C4-2B (cell line): ENCODE measurements around the gene REEP1.

ENCODE experiments used
- H3K27ac ChIP-seq: fragments of 450-650 bp; 2 replicates; pipeline ENCODE4 v1.5.1; 2017
- ZFX ChIP-seq: fragments of 450-650 bp; IDR thresholded peaks from 2 replicates; pipeline ENCODE4 v1.6.1; 2017
- TF ChIP-seq, protein P1 (sequence below): fragments of 450-650 bp; conservative IDR thresholded peaks from 2 replicates; pipeline ENCODE4 v1.5.1; 2017; ENCODE audit warnings: mild to moderate bottlenecking

The REEP1 gene

DNA sequence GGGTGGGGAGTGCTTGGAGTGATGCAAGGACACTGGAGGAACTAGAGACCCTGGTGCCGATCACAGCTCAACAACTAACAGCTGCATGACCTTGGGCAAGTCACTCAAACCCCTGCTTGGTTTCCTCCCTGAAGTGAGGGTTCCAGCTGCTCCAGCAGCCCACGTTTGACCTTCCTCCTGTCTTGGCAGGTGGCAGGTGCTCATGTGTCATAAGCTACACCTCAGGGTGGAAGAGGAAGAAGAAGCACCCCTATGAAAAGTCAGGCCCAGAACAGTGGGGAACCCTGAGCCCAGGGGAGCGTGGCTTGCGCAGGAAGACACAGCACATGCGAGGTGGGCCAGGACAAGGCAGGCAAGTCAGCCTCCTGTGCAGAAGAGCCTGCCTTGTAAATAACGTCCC lies 95.8 kb downstream of the REEP1 start:
- H3K27ac ChIP-seq, result no peak overlapping the region
- TF ChIP-seq, protein P1, sequence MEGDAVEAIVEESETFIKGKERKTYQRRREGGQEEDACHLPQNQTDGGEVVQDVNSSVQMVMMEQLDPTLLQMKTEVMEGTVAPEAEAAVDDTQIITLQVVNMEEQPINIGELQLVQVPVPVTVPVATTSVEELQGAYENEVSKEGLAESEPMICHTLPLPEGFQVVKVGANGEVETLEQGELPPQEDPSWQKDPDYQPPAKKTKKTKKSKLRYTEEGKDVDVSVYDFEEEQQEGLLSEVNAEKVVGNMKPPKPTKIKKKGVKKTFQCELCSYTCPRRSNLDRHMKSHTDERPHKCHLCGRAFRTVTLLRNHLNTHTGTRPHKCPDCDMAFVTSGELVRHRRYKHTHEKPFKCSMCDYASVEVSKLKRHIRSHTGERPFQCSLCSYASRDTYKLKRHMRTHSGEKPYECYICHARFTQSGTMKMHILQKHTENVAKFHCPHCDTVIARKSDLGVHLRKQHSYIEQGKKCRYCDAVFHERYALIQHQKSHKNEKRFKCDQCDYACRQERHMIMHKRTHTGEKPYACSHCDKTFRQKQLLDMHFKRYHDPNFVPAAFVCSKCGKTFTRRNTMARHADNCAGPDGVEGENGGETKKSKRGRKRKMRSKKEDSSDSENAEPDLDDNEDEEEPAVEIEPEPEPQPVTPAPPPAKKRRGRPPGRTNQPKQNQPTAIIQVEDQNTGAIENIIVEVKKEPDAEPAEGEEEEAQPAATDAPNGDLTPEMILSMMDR, result no peak
- TF ChIP-seq ZFX, result no peak

DNA sequence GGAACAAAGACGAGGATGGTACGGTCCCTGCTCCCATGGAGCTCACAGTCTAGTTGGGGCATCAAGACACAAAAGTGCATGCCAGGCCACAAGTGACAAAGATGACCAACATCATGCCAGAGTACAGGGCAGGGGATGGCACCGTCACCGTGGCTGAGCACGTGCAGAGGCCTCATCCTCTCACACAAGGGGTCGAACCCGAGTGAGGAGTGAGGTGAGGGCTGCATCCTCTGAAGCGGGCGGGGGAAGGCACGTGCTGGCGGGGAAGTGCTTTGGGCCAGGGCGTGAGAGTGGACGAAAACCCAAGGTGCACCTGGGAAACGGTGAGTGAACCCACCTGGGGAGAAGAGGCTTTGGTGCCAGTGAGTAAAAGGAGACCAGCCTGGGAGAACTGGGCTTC lies 97.2 kb downstream of the REEP1 start:
- TF ChIP-seq, protein P1, result no peak
- no peak for TF ChIP-seq ZFX
- no peak overlapping the region for H3K27ac ChIP-seq

DNA sequence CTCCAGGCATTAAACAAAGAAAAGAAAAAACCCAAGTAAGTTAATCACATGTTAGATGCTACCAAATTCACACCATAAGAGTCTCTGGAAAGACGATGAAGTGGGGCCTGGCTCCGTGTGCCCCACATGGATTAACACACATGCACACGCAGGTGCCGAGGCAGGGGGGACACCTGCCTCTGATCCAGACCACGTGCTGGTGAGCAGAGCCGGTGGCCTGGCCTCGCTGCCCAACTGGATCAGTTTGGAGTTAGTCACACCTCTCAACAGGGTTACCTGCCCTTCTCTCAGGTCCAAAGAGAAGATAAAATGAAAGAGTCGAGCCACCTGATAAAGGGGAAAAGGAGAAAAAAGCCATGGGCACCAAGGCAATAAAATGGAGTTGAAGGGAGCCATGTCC lies 97.7 kb downstream of the REEP1 start:
- H3K27ac ChIP-seq, result no peak overlapping the region
- TF ChIP-seq ZFX, result no peak
- TF ChIP-seq, protein P1, result no peak

DNA sequence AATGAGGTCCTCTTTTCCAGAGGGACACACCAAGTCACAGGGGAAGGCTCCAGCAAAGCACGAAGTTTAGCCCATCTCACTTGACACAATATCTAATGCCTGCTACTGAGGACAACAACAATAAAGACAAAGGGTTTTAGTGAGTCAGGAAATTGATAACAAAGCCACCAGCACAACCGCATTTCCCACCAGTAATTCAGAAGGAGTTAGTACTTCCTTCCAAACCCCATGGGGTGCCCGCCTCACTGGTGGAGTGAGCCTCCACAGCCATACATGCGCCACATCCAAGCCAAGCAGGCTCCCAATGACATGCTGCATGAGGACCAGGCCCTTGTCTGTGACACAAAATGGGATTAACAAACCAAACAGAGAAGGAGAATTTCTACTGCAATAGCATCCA lies 98.1 kb downstream of the REEP1 start:
- H3K27ac ChIP-seq, result no peak overlapping the region
- no peak for TF ChIP-seq ZFX
- TF ChIP-seq, protein P1, result no peak

DNA sequence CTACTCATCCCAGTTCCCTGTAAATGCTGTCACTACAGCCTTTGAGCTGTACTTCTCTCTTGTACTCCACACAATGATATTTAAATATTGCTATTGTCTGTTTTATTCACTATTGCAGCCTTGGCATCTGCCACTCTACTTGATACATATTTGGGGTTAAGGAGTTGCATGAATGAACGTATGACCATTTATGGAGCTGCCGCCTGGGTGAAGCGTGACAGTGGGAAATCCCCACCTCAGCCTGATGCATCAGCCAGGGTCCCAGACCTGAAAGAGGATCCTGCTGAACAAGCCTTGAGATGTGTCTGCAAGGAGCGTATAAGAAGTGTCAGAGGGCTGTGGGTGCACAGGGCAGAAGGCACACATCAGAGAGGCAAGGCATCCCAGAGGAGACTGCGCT lies 99.1 kb downstream of the REEP1 start:
- no peak overlapping the region for H3K27ac ChIP-seq
- TF ChIP-seq ZFX, result no peak
- TF ChIP-seq, protein P1, result no peak

DNA sequence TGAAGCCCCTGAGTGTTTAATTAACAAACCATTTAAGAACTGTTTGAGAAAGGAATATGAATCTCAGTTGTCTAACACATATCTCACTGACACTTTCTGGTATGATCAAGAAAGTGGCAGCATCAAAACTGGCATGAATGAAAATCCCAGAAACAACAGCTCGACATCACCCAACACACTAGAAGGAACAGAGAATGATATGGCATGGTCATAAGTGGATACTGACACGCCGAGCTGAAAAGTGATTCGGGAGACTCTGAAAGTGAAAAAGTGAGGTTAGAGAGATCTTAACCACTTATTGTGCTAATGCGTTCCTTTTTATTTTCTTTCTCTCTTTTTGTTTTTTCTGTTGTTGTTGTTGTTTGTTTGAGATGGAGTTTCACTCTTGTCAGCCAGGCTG lies 100.3 kb downstream of the REEP1 start:
- TF ChIP-seq ZFX, result no peak
- TF ChIP-seq, protein P1, result no peak

DNA sequence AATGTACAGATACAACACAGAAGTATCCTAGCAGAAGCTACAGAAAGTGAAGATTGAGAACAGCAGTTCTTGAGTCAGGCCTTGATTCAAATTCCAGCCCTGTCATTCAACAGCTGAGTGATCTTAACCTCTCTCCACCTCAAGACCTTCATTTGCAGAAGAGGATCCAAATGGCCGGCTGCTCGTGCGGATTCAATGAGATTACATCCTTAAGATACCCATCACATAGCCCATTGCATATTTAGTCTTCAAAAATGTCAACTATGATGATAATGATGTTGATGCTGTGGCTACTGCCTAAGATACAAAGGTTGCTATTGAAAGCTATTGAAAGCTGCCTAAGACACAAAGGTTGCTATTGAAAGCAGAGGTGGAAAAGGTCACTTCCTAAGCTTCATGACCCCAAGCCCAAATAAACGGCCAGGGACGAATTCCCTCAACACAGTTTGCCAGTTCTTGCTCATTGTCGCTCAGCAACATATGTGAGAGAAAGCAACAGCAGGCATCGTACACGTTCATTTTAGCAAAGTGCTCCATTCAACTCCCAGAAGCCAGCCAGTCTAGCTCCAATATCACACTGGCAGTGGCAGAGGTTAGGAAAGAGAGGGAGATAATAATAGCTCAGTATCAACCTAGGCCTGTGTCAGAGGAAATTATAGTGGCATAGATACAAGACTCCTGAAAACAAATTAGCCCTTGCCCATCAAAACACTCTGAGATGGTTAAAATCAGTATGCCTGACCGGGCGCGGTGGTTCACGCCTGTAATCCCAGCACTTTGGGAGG lies 102.0 kb downstream of the REEP1 start:
- TF ChIP-seq, protein P1, result no peak
- no peak for TF ChIP-seq ZFX
- no peak overlapping the region for H3K27ac ChIP-seq

More for the DNA sequence above, 100.3 kb downstream of the REEP1 start:
- no peak overlapping the region for H3K27ac ChIP-seq
